ENCODE data around the gene HOXC5.

The HOXC5 gene

GRCh38 chr12:54032627-54033100 is at the start of gene HOXC5:
TSS of gene HOXC5 (plus strand) at chr12:54033050. CDS start at chr12:54033123, 73 bp downstream.
- peak; percentile 15 for DNase-seq

GRCh38 chr12:53983568-53983949 is 49.3 kb upstream of the HOXC5 start:
- DNase-seq = no peak

- no peak for DNase-seq
Measured at GRCh38 chr12:53983950-53984572, 48.8 kb upstream of the HOXC5 start.

- peak; percentile 40 for DNase-seq
Measured at GRCh38 chr12:53984901-53985691, 47.8 kb upstream of the HOXC5 start, which contains the start of gene HOXC10. TSS of gene HOXC10 (plus strand) at chr12:53985146. CDS start at chr12:53985260, 114 bp downstream.

GRCh38 chr12:53985692-53985993 is 47.2 kb upstream of the HOXC5 start:
- no peak for DNase-seq

- DNase-seq = no peak
Measured at GRCh38 chr12:53985994-53986685, 46.7 kb upstream of the HOXC5 start.

GRCh38 chr12:53986686-53987483 is 46.0 kb upstream of the HOXC5 start:
- DNase-seq = no peak

- no peak for DNase-seq
Measured at GRCh38 chr12:53987787-53988230, 45.0 kb upstream of the HOXC5 start.

GRCh38 chr12:53988541-53989226 is 44.2 kb upstream of the HOXC5 start:
- DNase-seq = no peak

- DNase-seq = no peak
Measured at GRCh38 chr12:53989227-53990113, 43.4 kb upstream of the HOXC5 start.

GRCh38 chr12:53990311-53991076 is 42.4 kb upstream of the HOXC5 start:
- no peak for DNase-seq

GRCh38 chr12:53991077-53991460 is 41.8 kb upstream of the HOXC5 start:
- no peak for DNase-seq

- no peak for DNase-seq
Measured at GRCh38 chr12:53992377-53992889, 40.4 kb upstream of the HOXC5 start.

GRCh38 chr12:53993162-53994008 is 39.5 kb upstream of the HOXC5 start:
- DNase-seq = no peak

- no peak for DNase-seq
Measured at GRCh38 chr12:53994009-53994263, 38.9 kb upstream of the HOXC5 start.

- DNase-seq = no peak
Measured at GRCh38 chr12:53994264-53995001, 38.4 kb upstream of the HOXC5 start.

GRCh38 chr12:53995002-53995377 is 37.9 kb upstream of the HOXC5 start:
- DNase-seq = no peak

- DNase-seq = no peak
Measured at GRCh38 chr12:53995378-53996239, 37.2 kb upstream of the HOXC5 start.
